GM20431 (cell line): Measurements from ENCODE around the gene TNFAIP3.
"Not testable (repeated sequence)": the region's sequence is repeated elsewhere in the genome, so short reads cannot be mapped to it uniquely, and the experiment has no call there.

Experiments used
- in situ Hi-C: fragments of 300-500 bp; cut with MseI, MboI; formaldehyde crosslinking; loops from one replicate; pipeline ENCODE4 v1.15.0; 2020; ENCODE audit warnings: low sequenced_read_pairs; ENCODE audit not compliant: unreplicated experiment

The TNFAIP3 gene

GRCh38 chr6:137866914-137867684 is at the start of gene TNFAIP3:
TSS of gene TNFAIP3 (plus strand) at chr6:137867259. CDS start at chr6:137871228, 3,969 bp downstream.
- in situ Hi-C loops = loop anchor here (25.0 kb wide), 1 partner anchor 155 kb away; no protein-coding TSS in a partner anchor

DNA sequence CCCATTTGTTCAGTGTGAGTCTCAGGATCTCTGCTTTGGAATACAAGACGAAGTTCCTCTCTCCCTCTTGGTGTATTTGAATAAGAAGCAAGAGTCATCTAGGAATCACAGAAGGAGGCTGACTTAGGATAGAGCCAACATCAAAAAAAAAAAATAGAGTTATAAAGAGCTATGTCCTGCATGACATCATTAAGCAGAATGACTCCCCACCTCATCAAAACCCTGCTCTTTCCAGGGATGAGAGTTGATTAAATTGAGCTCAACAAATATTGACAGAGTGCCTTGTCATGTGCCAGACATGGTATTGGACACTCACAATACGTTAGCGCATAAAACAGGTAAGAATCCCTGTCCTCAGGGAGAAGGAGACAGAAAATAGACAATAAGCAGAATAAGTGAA is 48.6 kb upstream of the TNFAIP3 start:
- in situ Hi-C loops = no loop called here

- in situ Hi-C loops = no loop called here
These were observed 47.3 kb upstream of the TNFAIP3 start for GRCh38 chr6:137819740-137820139.

DNA sequence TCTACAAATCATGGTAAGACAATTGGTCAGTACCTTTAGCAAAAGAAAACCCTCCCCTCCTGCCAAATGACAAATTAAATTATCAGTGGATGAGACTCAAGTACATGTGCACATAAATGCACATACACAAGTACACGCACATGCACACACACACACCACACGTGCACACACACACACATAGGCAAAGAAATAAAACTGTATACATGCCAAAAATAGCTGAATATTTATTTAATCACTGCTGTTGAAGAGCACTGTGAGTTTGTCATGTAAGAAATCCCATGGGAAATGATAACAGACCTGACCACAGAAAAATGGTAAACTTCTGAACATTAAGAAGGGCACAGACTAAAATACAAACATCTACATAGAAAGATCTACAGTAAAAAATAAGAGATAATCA is 46.6 kb upstream of the TNFAIP3 start:
- in situ Hi-C loops = no loop called here

GRCh38 chr6:137820952-137821351 is 46.1 kb upstream of the TNFAIP3 start:
- in situ Hi-C loops = no loop called here

GRCh38 chr6:137821491-137821890 is 45.6 kb upstream of the TNFAIP3 start:
- in situ Hi-C loops = no loop called here

GRCh38 chr6:137823826-137824555 is 43.1 kb upstream of the TNFAIP3 start:
- in situ Hi-C loops = no loop called here

GRCh38 chr6:137824556-137824879 is 42.5 kb upstream of the TNFAIP3 start:
- in situ Hi-C loops = no loop called here

DNA sequence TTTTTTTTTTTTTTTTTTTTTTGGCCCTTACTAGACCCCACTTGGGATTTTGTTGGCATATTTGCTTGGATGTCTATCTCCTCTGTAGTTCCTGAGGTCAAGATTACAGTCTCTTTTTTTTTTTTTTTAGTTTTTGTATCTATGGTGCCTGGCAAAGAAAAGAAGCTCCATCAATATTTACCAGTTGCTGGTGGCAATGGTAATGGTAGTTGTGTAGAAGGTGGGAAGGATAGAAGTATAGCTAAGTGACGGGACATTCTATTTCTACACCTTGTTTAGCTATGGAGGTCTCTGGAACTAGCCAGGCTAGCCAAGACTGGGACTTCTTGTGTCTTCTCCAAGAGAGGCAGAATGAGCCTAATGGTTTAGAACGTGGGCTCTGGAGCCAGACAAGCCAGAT is 42.2 kb upstream of the TNFAIP3 start:
- in situ Hi-C loops = no loop called here

DNA sequence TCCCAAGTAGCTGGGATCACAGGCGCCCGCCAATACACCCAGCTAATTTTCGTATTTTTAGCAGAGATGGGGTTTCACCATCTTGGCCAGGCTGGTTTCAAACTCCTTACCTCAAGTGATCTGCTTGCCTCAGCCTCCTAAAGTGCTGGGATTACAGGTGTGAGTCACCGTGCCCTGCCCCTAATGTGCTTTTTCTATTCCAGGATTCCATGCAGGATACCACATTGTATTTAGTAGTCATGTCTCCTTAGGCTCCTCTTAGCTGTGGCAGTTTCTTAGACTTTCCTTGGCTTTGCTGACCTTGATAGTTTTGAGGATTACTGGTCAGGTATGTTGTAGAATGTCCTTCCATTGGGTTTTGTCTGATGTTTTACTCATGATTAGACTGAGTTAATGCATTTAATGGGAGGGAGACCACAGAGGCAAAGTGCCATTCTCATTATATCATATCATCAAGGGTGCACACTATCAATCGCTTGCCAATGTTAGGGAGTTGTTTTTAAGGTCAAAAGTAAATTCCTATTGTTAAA is 39.6 kb upstream of the TNFAIP3 start:
- in situ Hi-C loops = no loop called here

DNA sequence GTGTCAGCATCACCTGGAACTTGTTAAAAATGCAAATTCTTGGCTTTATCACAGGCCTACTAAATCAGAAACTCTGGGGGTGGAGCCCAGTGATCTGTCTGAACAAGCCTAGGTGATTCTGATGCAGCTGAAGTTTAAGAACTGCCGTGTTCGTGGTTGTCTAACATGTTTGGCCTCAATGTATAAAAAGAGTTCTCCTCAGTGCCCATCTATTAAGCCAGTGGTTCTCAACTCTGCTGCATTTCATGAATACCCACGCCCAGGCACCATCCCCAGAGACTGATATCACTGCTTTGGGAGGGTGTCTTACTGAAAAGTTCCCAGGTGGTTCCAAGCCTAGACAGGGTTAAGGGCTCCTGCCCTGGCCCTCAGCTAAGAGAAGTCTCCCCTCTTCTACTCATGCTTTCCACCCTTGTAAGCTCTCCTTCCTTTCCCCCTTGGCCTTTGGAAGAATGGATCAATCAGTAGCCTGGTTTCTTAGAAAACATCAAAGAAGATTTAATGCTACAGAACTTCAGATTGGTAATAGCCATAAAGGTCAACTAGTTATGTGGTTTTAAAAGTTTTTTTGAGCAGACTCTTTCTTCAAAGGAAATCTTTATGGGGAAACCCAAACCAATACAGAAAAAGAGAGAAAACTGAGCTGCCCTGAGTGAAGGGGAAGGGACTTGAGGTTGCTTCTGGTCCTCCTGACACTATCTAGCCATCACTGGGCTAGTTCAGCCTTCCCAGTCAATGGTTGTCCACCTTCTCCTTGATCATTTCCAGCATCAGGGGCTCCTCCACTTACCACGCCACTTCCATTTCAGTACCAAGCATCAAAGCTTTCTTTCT is 38.9 kb upstream of the TNFAIP3 start:
- in situ Hi-C loops = no loop called here

DNA sequence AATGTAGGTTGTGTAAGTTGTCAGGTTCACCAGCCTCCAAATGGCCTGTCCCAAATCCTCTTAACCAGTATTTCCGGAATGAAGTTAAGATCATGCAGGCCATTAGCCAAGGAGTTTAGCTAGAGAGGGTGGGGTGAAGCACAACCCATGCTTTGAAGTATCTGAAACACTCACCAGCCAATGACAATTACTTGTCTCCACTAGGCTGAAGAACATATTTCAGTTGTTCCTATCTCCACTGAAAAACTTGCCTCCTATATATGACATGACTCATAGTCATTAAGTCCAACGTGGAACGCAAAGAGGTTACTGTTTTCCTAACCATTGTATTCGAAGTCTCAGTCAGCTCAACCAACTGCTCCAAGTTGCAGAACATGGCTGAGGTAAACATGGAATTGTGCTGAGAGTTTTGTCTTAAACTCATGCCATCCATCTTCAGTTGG is 37.4 kb upstream of the TNFAIP3 start:
- in situ Hi-C loops = no loop called here

- in situ Hi-C loops = no loop called here
These were observed 36.5 kb upstream of the TNFAIP3 start for GRCh38 chr6:137830511-137830911.

GRCh38 chr6:137832110-137832509 is 34.9 kb upstream of the TNFAIP3 start:
- in situ Hi-C loops = no loop called here

DNA sequence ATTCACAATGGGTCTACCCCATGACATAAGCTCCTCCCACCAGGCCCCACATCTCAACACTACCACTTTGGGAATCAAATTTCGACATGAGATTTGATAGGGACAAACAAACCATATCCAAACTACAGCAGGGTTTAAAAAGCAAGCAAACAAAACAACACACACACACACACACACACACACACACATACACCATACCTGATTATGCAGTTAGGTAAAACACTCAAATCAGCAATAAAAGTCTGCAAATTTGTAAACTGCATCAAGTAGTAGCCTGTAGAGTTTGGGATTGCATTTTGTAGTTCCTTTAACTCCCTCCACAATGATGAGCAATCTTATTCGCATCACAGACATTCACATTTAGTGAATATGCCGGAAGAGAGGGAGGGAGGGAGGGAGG is 32.6 kb upstream of the TNFAIP3 start:
- in situ Hi-C loops = no loop called here

DNA sequence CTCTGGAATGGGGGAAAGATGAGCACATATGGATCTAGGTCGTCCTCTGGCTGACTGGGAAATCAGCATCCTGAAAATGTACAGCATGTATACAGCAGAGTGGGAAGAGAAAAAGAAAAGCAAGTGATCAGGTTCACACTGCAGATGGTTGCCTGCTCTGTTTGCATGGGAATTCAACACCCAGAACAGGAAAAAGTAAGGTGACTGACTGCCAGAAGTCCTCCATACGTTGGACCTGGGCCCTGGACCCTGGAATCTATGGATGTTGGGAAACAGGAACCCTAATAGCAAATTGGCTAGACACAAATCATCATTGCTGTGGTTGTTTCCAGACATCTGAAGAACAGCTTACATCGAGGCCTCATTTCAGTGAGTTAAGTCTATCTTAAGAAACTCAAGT is 30.3 kb upstream of the TNFAIP3 start:
- in situ Hi-C loops = no loop called here

DNA sequence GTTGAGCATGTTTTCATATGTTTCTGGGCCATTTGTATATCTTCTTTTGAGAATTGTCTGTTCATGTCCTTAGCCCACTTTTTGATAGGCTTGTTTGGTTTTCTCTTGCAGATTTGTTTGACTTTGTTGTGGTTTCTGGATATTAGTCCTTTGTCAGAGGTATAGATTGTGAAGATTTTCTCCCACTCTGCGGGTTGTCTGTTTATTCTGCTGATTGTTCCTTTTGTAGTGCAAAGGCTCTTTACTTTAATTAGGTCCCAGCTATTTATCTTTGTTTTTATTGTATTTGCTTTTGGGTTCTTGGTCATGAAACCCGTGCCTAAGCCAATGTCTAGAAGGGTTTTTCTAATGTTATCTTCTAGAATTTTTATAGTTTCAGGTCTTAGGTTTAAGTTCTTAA is 29.0 kb upstream of the TNFAIP3 start:
- in situ Hi-C loops = not testable (repeated sequence)

DNA sequence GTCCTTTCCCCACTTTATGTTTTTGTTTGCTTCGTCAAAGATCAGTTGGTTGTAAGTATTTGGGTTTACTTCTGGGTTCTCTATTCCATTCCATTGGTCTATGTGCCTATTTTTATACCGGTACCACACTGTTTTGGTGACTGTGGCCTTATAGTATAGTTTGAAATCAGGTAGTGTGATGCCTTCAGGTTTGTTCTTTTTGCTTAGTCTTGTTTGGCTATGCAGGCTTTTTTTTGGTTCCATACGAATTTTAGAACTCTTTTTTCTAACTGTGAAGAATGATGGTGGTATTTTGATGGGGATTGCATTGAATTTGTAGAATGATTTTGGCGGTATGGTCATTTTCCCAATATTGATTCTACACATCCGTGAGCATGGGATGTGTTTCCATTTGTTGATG is 28.5 kb upstream of the TNFAIP3 start:
- in situ Hi-C loops = not testable (repeated sequence)

DNA sequence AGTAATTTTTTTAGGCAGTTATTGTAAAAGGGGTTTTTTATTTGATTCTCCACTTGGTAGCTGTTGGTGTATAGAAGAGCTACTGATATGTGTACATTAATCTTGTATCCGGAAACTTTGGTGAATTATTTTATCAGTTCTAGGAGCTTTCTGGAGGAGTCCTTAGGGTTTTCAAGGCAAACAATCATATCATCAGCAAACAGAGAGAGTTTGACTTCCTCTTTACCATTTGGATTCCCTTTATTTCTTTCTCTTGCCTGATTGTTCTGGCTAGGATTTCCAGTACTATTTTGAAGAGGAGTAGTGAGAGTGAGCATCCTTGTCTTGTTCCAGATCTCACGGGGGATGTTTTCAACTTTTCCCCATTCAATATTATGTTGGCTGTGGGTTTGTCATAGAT is 28.0 kb upstream of the TNFAIP3 start:
- in situ Hi-C loops = no loop called here

DNA sequence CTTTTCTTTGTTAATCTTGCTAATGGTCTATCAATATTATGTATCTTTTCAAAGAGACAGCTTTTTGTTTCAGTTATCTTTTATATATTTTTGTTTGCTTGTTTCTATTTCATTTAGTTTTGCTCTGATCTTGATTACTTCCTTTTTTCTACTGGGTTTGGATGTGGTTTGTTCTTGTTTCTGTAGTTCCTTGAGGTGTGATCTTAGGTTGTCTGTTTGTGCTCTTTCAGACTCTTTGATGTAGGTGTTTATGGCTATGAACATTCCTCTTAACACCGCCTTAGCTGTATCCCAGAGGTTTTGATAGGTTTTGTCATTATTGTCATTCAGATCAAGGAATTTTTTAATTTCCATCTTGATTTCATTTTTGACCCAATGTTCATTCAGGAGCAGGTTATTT is 26.8 kb upstream of the TNFAIP3 start:
- in situ Hi-C loops = no loop called here

- in situ Hi-C loops = no loop called here
These were observed 23.8 kb upstream of the TNFAIP3 start for GRCh38 chr6:137843211-137843610.
